Measurements from ENCODE around the gene SUCLA2. TPM values are rescaled to one million over a fixed set of nuclear protein-coding genes. Genes with fewer than 3 reads are reported as not detected.
"Not testable (repeated sequence)": the region's sequence is repeated elsewhere in the genome, so short reads cannot be mapped to it uniquely, and the experiment has no call there.

The SUCLA2 gene
- total RNA-seq, 1 donor from 2014 or later: 161 TPM

- no peak for DNase-seq
Measured at GRCh38 chr13:48000559-48001113, 437 bp downstream of the SUCLA2 start.

GRCh38 chr13:47999973-48000372, 1.1 kb downstream of the SUCLA2 start:
- intact Hi-C loops (cut with DNase I): no loop called here
- DNase-seq (no peak), ATAC-seq (ENCODE audit: poor library complexity) (no peak)

More at GRCh38 chr13:48000559-48001113, 437 bp downstream of the SUCLA2 start:
- ATAC-seq (ENCODE audit: poor library complexity): peak; percentile 56
- intact Hi-C loops (cut with DNase I): no loop called here

- DNase-seq: no peak
- intact Hi-C loops (cut with DNase I): no loop called here
- peak; percentile 42 for ATAC-seq (ENCODE audit: poor library complexity)
Measured at GRCh38 chr13:47997384-47997783, 3.7 kb downstream of the SUCLA2 start.

GRCh38 chr13:47991859-47992258, 9.2 kb downstream of the SUCLA2 start:
- ATAC-seq (ENCODE audit: poor library complexity) (no peak), DNase-seq (no peak)
- intact Hi-C loops (cut with DNase I): no loop called here

- peak; percentile 81 for ATAC-seq (ENCODE audit: poor library complexity)
- intact Hi-C loops (cut with DNase I): no loop called here
- no peak for DNase-seq
Measured at GRCh38 chr13:47990920-47991466, 10.1 kb downstream of the SUCLA2 start.

- no peak for ATAC-seq (ENCODE audit: poor library complexity)
Measured at GRCh38 chr13:47990427-47990826, 10.6 kb downstream of the SUCLA2 start.

GRCh38 chr13:47983070-47983469, 18.0 kb downstream of the SUCLA2 start:
- ATAC-seq (ENCODE audit: poor library complexity) (no peak), DNase-seq (no peak)
- intact Hi-C loops (cut with DNase I): no loop called here

More at GRCh38 chr13:47990427-47990826, 10.6 kb downstream of the SUCLA2 start:
- intact Hi-C loops (cut with DNase I): no loop called here
- DNase-seq: no peak

- DNase-seq (no peak), ATAC-seq (ENCODE audit: poor library complexity) (no peak)
- intact Hi-C loops (cut with DNase I): no loop called here
Measured at GRCh38 chr13:47976325-47976724, 24.7 kb downstream of the SUCLA2 start.

GRCh38 chr13:47964863-47965262, 36.2 kb downstream of the SUCLA2 start:
- ATAC-seq (ENCODE audit: poor library complexity) (no peak), DNase-seq (no peak)
- intact Hi-C loops (cut with DNase I): no loop called here

GRCh38 chr13:47962237-47962636, 38.8 kb downstream of the SUCLA2 start:
- intact Hi-C loops (cut with DNase I): no loop called here
- ATAC-seq (ENCODE audit: poor library complexity): no peak
- no peak for DNase-seq

GRCh38 chr13:47959468-47960247, 41.4 kb downstream of the SUCLA2 start:
- no peak for DNase-seq
- ATAC-seq (ENCODE audit: poor library complexity): no peak
- intact Hi-C loops (cut with DNase I): no loop called here

- no peak for ATAC-seq (ENCODE audit: poor library complexity)
Measured at GRCh38 chr13:47957073-47957472, 44.0 kb downstream of the SUCLA2 start.

GRCh38 chr13:47955836-47956235, 45.2 kb downstream of the SUCLA2 start:
- DNase-seq (no peak), ATAC-seq (ENCODE audit: poor library complexity) (no peak)
- intact Hi-C loops (cut with DNase I): no loop called here

More at GRCh38 chr13:47957073-47957472, 44.0 kb downstream of the SUCLA2 start:
- no peak for DNase-seq
- intact Hi-C loops (cut with DNase I): no loop called here

- ATAC-seq (ENCODE audit: poor library complexity): no peak
- intact Hi-C loops (cut with DNase I): no loop called here
- DNase-seq: no peak
Measured at GRCh38 chr13:47949799-47950198, 51.3 kb downstream of the SUCLA2 start.

GRCh38 chr13:47945738-47946137, 55.3 kb downstream of the SUCLA2 start:
- ATAC-seq (ENCODE audit: poor library complexity) (no peak), DNase-seq (no peak)
- intact Hi-C loops (cut with DNase I): no loop called here

GRCh38 chr13:47945146-47945545, 55.9 kb downstream of the SUCLA2 start:
- intact Hi-C loops (cut with DNase I); ATAC-seq (ENCODE audit: poor library complexity); DNase-seq: not testable (repeated sequence)

GRCh38 chr13:47934371-47934770, 66.7 kb downstream of the SUCLA2 start:
- no peak for ATAC-seq (ENCODE audit: poor library complexity)

GRCh38 chr13:47932950-47933923, 67.8 kb downstream of the SUCLA2 start:
- DNase-seq: no peak
- intact Hi-C loops (cut with DNase I): no loop called here
- ATAC-seq (ENCODE audit: poor library complexity): no peak

More at GRCh38 chr13:47934371-47934770, 66.7 kb downstream of the SUCLA2 start:
- intact Hi-C loops (cut with DNase I): no loop called here
- no peak for DNase-seq

- ATAC-seq (ENCODE audit: poor library complexity): no peak
- DNase-seq: no peak
- intact Hi-C loops (cut with DNase I): no loop called here
Measured at GRCh38 chr13:47930649-47931165, 70.4 kb downstream of the SUCLA2 start.

All from Right ventricle myocardium superior (tissue), 1 donor.